A549 (cell line): ENCODE data around the gene CAMTA1.

Experiments used
- CEBPB ChIP-seq, 2 experiments: fragments of >200 bp in 1 of 2; sonication (Bioruptor Twin) in 1 of 2; formaldehyde crosslinking in 1 of 2; IDR thresholded peaks; 2 replicates each; pipeline ENCODE4 v1.6.1; 2012 to 2016
- CTCF ChIP-seq: fragments of >200 bp; sonication (Bioruptor Twin); formaldehyde crosslinking; IDR thresholded peaks from 3 replicates; pipeline ENCODE4 v1.5.1; 2016
- EHMT2 ChIP-seq: fragments of 200-600 bp; sonication (generic); IDR thresholded peaks from 2 replicates; pipeline ENCODE4 v1.6.1; 2016; ENCODE audit warnings: antibody characterized with exemption, low read depth, mild to moderate bottlenecking, moderate library complexity
- FOSB ChIP-seq: fragments of 250-450 bp; sonication (Bioruptor Pico); IDR thresholded peaks from 2 replicates; pipeline ENCODE4 v1.5.0; 2020; ENCODE audit warnings: mild to moderate bottlenecking, moderate library complexity
- HOXA7 ChIP-seq: fragments of 250-450 bp; sonication (Bioruptor Pico); IDR thresholded peaks from 2 replicates; pipeline ENCODE4 v1.5.0; 2020; ENCODE audit warnings: mild to moderate bottlenecking, moderate library complexity
- USF2 ChIP-seq: fragments of 450-650 bp; IDR thresholded peaks from 2 replicates; pipeline ENCODE4 v1.6.1; 2014; ENCODE audit warnings: antibody characterized with exemption

- TF ChIP-seq CTCF = no peak
- TF ChIP-seq FOSB = no peak
- no peak for TF ChIP-seq HOXA7
- no peak for TF ChIP-seq USF2
- TF ChIP-seq EHMT2 = no peak
- TF ChIP-seq CEBPB (IDR thresholded peaks at IDR 0.05) = no peak
Measured at GRCh38 chr1:7236844-7237515, 451.7 kb downstream of the CAMTA1 start.
